HG03457 (cell line): ENCODE results near the gene TNIP2.
A peak's percentile ranks its signal among the peaks of the same experiment; 100 is the strongest.
"Not testable (repeated sequence)": the region's sequence is repeated elsewhere in the genome, so short reads cannot be mapped to it uniquely, and the experiment has no call there.

Experiments used
- ATAC-seq: cut with Tn5 transposase; IDR thresholded peaks from one replicate; pipeline ENCODE4 v1.9.1; 2021; ENCODE audit warnings: moderate number of reproducible peaks; ENCODE audit not compliant: unreplicated experiment

The TNIP2 gene

DNA sequence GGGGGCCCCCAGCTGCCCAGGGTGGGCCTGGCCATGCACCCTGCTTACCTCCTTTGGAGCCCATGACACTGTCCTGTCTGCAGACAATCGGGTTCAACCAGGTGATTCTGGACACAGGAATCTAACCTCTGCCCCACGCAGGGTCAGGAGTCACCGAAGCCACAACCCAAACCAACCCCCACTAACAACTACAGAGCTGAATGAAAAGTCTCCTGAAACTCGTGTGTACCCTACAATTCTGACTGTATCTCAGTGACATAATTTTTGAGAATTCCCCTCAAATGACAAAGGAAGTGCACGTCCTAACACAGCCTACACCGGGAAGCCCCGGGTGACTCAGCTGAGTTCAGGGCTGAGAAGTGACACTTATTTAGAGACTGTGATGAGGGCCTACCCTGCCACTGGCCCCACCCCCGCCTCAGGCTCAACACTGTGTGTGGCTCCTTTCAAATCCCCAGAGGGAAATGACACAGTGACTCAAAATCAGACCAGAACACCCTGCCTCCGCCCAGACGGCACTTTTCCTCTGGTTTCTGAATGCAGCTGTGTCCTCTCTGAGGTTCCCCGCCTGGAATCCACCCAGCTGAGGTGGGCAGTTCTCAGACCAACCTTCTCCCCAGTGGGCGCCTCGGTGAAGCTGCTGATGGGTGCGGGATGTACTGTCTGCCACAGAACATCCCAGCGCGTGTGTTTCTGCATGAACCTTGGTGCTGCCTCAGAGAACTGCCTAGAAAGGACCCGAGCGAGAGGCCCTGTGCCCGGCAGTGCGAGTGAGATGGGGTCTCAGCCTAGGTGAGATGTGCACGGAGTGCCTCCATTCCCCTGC lies 9.9 kb downstream of the TNIP2 start:
- ATAC-seq: peak; percentile 91

DNA sequence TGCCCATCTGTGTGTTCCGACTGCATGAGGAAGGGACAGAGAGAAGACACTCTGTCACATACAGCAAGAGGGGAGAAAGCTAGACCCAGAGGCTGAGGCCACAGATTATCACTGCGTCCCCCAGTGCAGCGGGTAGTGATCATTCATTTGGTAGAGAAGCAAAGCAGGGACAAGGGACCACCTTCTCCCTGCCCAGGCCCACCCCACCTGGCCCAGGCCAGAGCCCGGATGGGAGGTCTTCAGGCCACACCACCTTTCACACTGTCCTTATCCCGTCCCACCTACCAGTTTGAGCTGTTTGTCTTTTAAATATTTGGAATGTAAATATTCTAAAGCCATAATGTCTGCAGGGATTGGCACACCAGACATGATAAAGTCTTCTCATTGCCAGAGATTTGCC lies 10.6 kb downstream of the TNIP2 start:
- ATAC-seq: no peak

DNA sequence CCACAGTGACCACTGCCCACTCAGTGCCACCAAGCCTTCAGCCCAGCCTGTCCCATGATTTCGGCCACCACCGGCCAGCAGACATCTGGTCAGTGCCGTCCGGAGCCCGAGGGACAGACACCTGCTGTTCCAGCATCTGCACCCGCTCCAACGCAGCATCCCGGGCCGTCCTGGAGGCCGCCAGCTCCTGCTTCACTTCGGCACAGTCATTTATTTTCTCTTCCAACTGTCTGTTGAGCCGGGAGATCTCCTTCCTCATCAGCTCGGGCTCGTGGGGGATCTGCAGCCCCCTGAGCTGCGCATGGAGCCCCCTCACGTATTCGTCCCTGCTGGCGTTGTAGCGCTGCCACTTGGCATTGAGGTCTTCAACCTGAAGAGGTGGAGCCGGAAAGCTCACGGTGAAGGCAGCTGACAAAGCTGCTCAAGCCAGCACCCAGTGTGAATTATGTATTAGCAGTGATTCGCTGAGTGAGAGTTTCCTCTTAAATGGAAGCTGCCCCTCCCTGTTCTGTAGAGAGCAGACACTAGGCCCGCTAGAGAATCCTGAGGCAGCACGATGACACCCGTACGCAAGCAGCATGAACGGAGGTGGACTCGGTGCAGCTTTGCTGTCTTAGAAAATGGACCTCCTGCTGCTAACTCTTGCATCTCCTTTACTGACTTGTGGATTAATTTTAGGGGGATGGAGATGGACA lies 11.4 kb downstream of the TNIP2 start:
- no peak for ATAC-seq

DNA sequence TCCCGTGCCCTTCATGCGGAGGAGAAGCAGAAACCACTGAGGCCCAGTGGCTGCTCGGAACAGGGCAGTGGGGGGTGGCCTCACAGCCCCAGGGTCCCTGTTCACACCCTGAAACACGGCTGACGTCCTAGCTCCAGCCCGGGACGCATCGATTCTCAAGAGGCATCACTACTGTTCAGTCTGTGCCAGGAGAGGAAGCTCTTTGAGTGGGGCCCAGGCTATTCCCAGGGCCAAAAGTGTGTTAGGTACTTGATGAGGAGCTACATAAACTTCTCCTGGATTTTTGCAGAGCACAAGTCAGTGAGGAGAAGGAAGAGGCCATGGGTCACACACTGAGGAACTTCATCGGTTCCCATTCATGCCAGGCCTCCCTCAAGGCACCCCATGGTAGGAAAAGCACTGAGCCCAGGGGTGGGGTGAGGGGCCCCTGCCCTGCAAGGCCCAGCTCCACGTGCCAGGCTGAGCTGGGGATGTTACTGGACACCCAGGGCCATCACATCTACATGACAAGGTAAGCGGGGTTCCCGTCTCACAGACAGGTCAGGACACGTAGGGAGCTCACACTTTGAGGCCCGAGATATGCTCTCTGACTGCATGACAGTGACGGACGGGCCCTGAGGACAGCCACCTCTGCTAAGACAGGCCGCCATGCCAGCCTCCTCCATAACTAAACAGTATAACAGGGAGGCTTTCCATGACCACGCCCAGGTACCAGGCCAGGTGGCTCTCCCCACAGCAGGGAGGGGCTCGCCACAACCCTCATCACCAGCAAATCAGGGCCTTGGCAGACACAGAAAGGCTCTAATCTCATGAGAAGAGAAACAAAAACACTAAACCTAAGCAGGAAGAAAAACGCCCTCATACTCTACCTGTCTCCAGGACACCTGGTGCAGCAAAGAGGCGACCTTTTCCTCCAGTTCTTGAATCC lies 12.4 kb downstream of the TNIP2 start:
- no peak for ATAC-seq

DNA sequence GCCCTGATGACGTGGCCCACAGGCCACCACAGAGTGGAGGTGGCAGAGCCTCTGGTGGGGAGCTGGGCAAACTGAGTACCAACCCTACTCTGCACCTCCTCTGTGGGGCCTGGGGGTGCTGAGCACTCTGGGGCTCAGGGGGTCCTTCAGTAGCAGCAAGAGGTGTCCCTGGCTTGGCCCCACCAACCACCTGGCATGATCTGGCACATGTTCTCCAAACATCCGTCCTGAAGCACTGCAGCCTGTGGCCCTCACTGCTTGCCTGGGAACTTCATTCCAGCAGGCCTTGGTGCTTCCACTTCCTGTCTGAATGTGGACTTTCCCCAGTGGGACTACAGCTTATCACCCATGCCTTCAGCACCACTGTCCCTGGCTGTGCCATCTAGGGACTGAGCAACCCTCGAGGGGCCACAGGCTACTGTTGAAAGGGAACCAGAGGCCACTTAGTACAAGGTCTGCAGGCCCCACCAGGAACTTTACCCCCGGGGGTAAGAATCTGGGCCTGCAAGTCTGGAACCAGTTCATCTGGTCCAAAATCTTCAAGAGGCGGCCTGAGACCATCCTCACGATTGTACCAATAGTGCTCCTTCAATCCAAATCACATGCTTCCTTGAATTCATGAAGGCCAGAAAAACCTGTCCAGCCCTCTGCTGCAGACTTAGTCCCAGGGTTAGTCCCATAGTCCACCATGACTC lies 13.2 kb downstream of the TNIP2 start:
- ATAC-seq: no peak

DNA sequence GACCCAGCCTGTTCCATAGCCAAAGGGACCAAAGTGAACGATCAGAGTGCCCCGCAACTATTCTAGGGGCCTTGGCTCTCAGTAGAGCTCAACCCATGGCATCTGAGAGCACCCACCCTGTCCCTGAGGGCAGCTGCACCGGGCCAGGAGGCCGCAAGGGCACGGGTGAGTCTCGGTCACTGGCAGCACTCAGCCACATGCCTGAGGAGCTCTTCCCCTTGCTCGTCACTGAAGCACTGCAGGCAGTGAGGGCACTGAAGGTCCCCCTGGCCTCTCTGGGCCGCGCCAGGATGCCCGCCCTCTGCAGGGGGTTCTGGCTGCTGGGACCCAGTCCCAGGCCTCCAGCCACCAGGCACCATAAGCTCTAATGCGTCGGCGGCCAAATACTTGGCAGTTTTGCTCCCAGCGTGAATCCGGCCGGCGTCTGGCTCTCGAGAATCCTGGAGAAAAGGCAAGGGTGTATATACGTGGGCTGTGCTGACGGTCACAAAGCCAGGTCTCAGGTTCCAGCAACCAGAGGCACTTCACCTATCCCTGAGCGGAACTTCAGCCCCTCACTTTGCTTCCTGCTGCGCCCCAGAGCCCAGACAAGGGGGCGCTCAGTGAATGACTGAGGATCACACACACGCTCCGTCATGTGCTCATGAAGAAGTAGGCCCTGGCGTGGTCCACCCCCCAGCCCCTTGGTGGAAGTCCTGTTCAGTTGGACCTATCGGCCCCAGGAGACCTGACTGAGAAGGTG lies 13.9 kb downstream of the TNIP2 start:
- ATAC-seq: no peak

DNA sequence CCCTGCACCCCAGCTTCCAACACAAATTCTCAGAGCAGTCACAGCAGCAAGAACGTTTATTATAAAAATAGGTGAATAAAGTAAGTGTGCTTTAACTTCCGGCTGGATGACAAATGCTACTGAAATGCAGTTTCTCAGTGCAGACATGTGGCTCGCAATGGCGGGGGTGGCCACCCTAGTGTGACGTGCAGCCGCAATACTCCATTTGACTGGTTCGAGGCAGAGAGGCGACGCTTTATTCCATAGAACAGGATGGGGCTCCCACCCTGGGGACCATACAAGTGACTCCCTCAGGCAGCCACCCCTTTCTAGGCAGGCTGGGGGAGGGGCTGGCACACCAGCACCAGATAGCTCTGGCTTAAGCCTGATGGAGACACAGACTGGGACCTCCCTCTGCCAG lies 14.5 kb downstream of the TNIP2 start:
- no peak for ATAC-seq

DNA sequence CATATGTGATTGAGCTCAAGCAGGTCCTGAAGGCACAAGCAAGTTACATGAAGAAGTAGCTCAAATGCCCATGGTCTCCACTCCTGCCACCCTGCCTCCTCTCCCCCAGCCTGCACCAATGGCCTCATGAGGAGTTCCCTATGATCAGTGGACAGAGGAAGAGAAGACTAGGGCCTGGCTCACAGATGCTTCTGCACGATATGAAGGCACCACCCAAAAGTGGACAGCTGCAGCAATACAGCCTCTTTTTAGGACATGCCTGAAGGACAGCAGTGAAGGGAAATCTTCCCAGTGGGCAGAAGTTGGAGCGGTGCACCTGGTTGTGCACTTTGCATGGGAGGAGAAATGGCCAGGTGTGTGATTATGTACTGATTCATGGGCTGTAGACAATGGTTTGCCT lies 17.8 kb downstream of the TNIP2 start:
- not testable (repeated sequence) for ATAC-seq

DNA sequence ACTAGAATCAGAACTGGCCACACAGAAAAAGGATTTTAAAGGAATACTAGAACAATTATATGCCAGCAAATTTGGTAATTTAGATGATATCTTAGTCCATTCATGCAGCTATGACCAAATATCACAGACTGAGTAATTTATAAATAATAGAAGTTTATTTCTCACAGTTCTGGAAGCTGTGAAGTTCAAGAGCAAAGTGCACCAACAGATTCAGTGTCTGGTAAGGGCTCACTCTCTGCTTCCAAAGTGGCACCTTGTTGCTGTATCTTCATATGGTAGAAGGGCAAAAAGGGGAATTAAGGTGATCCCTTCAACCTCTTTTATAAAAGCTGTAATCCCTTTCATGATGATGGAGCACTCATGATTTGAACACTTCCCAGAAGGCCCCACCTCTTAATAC lies 20.3 kb downstream of the TNIP2 start:
- no peak for ATAC-seq

DNA sequence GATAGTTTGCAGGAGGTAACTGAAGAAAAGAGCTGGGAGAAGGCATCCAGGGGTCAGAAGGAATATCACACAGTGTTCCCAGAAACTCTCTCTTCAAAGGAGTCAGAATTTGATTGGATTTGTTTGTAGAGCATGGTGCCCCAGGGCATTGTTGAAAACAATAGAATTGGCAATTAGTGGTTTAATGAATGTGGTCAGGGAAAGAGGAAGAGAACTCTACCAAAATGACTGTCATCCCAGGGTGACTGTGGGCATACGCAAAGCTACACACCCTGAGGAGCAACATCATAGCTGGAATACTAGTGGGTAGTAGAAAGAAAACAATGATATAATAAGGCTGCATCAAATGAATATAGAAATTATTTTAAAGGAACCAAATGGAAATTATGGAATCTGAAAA lies 21.5 kb downstream of the TNIP2 start:
- no peak for ATAC-seq

DNA sequence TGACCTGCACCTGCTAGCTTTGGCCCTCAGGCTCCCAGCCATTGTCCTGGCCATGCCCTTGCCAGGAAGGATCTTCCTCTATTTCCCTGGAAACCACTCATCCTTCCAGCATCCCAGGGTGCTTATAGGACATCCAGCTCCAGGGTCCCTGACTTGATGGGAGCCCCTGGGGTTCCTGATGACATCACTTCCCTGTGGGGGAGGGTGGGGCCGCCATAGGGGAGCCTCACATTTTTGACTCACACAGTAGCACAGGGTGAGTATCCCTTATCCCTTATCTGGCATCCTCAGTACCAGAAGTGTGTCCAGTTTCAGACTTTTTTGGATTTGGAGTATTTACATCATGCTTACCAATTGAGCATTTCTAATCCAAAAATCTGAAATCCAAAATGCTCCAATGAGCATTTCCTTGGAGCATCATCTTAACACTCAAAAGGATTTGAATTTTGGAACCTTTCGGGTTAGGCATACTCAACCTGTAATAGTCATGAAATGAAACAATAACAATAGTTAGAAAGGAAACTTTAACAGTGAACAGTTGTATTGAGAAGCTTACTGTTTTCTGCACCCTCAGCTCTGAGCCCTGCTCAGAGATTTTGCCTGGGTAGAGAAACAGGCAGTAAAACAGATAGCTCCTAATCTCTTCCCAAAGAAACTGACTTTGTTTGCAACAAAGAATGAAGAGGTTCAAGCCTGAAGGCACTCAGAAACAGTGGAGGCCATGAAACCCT lies 22.1 kb downstream of the TNIP2 start:
- no peak for ATAC-seq

DNA sequence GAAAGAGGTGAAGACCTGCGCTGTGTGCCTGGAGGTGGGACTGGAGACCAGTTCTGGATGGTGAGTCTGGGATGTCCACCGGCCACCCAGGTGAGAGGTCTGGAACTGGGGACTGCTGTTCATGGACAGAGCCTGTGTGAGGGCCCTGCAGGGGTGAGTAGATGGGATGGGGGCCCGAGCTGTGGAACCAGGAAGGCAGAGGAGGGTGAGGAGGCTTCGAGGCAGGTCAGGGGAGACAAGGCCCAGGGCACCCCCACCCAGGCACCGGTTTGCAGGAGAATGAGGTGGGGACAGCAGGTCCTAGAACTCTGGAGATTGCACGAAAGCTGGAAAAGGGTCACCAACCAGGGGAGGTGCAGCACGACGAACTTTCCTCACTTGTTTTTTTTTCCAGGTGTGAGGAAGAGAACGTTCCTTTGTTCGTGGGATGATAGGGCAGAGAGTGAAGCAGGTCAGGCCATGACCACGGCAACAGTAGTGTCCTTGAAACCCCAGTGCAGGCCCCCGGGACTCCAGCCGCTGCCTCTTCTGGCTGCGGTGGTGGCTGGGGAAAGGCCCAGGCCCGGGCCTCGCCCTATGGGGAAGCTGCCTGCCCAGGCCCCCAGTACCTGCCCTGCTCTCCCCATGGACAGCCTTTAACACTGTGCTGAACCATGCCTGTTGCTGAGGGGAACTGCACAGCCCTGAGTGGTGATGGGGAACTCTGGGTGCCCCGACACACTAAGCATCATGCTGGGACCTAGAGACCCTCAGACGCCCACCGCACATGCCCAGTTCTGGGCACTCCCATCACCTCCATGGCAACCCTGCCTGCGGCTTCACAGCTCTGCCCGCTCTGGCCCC lies 22.9 kb downstream of the TNIP2 start:
- ATAC-seq: no peak

DNA sequence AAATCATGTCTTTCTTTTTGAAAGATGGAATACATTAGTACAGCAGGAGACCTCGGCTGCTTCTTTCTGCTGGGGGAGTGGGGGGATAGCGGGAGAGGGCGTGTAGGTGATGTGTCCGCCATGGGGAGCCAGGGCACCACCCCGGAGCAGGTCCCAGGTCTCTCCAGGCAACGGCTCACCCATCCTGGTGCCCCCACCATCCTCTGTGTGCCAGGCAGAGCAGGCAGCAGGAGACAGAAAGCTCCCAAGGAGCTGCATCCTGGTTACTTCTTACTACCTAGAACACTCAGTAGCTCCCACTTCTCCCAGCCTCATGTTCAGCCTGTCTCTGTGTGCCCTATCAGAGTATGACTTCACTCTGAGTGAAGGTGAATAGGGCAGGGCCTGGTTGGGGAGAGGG lies 23.6 kb downstream of the TNIP2 start:
- no peak for ATAC-seq

DNA sequence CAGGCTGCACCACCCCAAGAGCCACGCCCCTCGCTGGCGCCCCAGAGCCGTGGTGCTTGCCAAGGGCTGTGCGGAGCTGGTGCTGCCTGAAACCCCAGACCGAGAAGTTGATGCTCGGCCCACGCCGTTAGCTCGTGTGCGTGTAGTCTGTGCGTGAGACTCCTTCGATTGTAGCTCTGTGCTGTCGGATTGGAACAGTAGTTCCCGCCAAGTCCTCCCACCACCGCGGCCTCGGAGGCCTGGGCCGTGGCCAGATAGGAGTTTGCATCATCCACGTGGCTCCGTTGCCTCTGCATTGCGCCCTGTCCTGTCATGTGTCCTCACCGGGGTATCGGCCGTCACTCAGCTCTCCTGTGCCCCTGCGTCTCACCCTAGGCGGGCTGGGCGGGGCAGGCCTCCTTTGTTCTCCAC lies 24.2 kb downstream of the TNIP2 start:
- ATAC-seq: no peak

DNA sequence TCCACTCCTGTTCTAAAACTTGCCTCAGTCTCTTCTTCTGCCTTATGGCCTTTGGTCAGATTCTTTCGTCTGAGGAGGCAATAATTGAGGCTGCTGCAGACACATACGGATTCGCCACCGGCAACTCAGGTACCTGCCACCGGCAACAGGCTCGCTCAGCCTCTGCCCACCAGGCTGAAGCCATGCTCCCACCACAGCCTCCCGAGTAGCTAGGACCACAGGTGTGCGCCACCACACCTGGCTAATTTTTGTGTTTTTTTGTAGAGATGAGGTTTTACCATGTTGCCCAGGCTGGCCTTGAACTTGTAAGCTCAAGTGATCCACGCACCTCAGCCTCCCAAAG lies 26.6 kb downstream of the TNIP2 start:
- ATAC-seq: no peak

DNA sequence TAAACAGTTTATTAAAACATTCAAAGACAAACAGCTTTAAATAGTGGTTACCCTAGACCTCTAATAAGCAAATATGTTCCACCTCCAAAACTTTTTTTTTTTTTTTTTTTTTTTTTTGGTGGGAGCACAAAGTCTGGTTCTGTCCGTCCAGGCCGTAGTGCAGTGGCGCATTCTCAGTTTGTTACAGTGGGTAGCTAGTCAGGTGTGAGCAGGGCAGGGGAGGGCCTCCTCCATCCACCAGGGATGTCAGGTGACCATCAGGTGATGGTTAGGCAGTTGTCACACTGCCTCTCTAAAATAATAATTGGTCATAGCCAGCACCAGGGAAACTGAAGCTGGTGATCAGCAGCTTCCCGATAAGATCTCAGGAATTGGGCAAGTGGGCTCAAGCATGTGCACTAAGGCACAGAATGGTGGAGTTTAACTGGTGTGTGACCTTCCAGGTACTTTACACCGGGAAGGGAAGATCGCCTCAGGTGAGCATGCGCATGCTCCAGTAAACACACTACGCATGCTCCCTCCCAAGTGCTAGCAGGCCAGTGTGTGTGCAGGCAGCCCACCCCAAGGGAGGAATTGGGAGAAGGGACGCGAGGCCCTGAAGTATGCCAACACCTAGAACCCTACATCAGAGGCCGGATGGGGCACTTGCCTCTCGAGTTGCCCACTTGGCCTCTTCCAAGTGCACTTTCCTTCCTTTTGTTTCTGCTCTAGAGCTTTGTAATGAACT lies 27.2 kb downstream of the TNIP2 start:
- ATAC-seq: no peak

DNA sequence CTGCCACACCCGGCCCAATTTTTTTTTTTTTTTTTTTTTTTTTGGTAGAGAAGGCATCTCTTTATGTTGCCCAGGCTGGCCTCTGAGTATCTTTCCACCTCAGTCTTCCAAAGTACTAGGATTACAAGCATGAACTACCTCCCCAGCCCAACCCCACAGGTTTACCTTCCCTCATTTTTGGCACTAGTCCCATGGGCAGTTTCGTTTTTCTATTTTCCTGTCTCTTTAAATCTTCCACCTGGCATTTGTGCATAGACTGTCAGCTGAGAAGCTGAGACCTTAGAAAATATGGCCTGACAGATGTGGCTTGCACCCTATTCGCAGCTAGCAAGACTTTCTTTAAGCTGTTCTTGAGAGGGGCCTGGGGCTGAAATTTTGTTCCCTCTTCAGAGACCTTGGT lies 27.9 kb downstream of the TNIP2 start:
- ATAC-seq: no peak

DNA sequence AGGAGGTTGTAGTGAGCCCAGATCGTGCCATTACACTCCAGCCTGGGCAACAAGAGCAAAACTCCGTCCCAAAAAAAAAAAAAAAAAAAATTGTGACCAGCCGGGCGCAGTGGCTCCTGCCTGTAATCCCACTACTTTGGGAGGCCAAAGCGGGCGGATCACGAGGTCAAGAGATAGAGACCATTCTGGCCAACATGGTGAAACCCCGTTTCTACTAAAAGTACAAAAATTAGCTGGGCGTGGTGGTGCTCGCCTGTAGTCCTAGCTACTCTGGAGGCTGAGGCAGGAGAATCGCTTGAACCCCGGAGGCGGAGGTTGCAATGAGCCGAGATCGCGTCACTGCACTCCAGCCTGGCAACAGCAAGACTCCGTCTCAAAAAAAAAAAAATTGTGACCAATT lies 29.3 kb downstream of the TNIP2 start:
- not testable (repeated sequence) for ATAC-seq
